DMS153 treated with DMSO at 0.1 percent for 48 hours (cell line): ENCODE data around the gene DAB2.

Source experiments
- DNase-seq: peaks from one replicate; lab custom pipeline; 2025; ENCODE audit not compliant: unreplicated experiment; lab: John Stamatoyannopoulos, UW

The DAB2 gene

DNA sequence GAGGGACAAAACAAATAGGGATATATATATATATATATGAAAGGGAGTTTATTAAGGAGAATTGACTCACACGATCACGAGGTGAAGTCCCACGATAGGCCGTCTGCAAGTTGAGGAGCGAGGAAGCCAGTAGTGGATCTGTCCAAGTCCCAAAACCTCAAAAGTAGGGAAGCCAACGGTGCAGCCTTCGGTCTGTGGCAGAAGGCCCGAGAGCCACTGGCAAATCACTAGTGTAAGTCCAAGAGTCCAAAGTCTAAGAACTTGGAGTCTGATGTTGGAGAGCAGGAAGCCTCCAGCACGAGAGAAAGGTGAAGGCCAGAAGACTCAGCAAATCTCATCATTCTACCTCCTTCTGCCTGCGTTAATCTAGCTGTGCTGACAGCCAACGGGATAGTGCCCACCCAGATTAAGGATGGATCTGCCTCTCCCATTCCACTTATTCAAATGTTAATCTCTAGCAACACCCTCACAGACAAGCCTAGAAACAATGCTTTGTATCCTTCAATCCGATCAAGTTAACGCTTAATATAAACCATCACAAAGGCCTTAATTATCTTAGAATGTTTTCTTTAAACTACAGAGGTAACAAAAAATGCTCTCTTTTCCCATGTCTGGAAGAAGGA lies 23.8 kb upstream of the DAB2 start:
- DNase-seq = no peak

DNA sequence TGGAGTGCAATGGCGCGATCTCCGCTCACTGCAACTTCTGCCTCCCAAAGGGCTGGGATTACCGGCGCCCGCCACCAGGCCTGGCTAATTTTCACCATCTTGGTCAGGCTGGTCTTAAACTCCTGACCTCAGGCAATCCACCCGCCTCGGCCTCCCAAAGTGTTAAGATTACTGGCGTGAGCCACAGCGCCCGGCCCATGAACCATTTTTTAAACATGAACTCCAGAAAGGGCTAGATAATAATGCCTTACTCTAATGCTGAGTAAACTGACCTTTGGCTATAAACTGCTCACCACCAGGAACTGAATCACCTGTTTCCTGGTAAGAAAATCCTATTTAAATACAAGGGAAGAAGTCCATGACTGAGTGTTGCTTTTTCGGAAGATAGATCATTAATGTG lies 23.2 kb upstream of the DAB2 start:
- DNase-seq = no peak

DNA sequence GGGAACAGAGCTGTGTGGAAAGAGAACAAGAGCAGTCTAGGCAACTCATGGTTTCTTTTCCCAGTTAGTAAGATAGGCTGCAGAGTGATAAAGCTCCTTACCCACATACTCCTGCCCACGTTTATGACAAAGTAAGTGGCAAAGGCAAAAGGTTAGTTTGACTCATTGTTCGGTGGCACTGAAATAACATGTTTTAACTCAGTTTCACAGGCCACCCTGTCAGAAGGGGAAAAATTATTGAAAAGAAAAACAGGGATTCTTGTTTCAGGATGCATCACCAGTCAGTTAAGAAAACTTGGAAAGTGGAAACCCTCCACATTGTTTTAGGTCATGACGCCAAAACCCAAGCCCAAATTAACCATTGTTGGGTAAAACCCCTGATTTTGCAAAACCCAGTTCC lies 22.3 kb upstream of the DAB2 start:
- DNase-seq = no peak

DNA sequence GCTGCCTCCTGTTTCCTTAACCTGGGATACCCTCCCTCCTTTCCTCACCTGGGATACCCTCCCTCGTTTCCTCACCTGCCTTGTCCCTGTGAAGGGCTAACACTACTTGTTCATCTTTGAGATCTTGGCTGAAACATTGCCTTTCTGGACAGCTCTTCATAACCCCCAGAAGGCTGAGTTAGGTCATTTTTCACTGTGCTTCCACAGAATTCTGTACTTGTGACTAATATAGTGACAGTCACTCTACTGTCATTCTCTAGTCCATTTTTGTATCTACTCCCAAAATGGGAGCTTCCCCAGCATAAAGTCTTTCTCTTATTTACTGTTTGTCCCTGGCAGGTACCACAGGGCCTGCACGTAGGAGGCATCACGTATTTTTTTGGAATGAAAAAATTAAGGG lies 21.5 kb upstream of the DAB2 start:
- no peak for DNase-seq

DNA sequence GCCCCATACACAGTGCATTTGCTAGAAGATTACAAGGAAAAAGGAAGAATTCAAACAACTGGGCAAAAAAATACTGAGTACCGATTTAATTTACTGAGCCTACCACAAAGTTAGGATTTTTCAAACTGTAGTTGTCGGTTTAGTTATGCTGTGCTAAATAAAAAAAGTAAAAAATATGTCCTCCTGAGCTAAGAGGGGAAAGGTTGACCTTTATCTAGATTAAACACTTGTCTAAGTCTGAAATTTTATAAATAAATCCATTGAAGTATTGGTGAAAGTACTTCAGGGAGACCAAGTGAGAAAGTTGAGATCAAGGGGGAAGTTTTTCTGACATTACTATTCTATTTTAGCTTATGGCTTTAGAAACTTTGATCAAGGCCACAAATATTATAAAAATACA lies 19.1 kb upstream of the DAB2 start:
- no peak for DNase-seq

DNA sequence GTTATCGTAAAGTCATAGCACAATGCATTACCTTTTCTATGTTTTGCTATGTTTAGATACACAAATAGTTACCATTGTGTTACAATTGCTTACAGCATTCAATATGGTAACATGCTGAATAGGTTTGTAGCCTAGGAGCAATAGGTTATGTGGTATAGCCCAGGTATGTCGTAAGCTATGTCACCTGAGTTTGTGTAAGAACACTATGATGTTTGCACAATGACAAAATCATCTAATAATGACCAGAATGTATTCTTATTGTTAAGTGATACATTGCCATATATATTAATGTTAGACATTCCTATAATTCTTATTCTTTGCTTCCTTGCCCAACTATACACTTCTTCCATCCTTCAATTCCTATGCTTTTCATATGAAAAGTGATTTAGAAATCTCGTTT lies 18.2 kb upstream of the DAB2 start:
- no peak for DNase-seq

DNA sequence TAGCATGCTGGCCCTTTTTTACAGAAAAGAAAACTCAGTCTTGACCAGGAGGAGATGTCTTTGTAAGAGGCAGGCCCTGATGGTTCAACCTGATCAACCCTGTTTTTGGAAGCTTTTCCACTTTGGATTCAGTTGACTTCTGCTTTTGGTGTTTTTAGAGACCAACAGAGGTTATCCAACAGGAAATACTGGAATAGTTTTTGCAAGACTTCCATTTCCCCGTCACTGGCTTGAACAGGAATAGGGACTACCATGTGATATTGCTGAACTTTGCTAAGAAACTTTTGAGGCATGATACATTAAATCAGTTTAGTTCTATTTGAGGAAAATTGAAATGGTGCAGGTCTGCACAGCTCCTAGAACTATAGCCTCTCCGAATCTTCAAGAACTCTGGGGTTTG lies 17.1 kb upstream of the DAB2 start:
- DNase-seq = no peak

DNA sequence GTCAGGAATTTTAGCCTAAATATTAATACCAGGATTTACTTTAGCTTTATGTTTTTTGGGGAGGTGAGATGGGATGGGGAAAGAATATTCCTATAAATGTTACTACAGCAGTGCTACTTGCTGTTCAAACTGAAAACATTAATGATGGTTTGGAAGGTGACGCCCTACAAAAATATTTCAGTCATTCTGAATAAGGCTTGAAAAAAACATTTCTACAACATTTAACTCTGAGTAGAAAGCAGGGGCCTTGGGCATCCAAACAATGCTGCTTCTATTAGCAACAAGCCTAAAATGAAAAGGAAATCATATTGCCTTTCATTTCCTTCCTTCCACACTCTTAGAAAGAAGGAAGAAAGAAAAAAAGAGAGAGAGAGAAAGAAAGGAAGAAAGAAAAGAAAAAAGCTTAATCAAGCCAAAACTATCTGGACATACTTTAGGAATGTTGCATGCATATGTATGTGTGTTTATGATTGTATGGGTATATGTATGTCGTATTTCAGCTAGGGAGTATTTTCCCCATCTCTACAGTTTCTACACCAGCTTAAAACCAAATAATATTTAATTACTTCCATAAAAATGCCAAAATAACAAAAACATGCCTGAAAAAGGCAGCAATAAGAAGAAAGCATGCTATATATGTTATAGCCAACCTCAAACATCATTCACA lies 16.3 kb upstream of the DAB2 start:
- no peak for DNase-seq

DNA sequence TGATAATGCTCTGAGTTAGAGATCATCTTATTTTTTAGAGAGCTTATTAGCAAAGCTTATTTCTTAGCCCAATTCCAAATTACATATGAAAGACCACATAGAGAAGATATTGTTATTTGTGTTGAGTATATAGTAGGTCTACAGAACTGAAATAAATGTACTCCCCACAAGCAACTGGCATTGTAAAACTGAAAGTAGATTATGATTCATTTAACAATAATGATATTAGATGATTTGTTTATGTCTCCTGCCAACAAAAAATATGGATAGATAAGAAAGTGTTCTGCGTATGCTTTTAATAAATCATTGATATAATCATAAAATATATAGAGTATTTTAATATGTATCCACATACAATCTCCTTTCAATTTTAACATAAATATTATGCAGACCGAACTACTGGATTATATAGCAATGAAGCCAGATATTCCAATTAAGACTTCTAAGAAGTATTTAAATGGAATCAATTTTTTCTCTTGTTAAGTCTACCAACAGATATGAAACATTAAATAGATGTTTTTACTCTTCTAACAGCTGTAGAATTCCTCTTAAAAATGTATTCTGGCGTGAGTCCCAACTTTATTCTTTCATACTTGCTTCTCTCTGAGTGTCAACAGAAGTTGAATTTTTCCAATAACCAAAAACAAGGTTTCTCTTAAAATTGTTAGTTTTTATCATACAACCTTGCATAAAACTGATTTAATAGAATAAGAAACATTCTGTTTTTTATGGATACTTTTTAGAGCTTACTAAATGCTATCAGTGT lies 15.6 kb upstream of the DAB2 start:
- no peak for DNase-seq

DNA sequence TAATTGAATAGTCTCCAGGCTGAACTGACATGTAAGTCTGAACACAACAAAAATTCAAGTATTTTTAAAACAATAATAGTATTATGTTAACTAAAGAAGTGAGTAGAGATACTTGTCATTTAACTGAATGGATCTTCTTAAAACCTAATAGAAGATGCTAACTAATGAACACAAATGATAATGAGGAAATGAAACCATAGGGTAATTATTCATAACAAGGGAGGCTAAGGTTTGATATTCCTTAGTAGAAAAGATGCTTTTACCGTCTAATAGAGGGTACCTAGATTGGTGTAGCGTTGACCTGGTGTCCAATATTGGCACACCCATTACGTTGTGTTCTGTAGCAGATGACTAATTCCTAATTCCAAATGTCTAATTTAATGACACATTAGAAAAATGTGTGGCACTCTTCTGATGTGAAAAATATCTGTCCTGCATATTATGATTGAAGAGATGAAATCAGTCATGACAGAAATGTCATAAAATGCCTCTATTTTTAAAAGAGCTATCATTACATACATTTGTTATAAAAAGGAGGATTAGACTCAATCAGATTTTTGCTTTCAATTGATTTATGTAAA lies 14.9 kb upstream of the DAB2 start:
- DNase-seq = no peak

DNA sequence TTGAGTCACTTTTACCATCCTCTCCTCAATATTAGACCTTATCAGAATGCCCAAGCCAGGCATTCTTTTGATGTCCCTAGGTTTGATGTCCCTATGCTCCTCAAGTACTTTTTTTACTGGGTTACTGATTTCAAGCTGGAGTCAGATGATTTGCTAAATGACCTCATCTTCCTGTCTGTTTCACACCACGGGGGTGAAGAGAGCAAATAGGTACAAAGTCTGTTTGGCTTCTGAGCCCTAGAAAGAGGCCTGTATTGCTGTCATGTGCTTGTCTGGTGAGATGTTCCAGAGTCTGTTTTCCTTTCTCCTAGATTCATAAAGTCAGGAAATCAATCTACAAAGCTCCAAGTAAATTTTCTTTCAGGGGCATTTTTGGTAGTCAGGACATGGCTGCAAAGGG lies 12.7 kb upstream of the DAB2 start:
- no peak for DNase-seq

DNA sequence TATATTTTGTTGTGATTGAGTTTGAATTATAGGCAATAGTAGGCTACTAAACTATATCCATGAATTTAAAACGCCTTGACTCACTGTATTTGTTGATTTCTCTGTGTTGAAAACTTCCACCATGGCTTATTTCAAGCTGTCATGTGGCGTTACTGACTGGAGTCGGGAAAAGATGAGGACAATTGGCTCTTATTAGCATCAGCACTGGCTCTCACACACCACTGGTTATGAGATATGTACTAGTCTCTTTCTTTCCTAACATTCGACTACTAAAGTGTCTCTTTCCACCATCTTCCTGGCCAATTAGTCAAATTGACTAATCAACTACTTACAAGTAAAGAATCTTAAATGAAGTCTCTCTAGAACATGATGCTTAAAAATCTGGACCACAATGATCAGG lies 9.1 kb upstream of the DAB2 start:
- no peak for DNase-seq

DNA sequence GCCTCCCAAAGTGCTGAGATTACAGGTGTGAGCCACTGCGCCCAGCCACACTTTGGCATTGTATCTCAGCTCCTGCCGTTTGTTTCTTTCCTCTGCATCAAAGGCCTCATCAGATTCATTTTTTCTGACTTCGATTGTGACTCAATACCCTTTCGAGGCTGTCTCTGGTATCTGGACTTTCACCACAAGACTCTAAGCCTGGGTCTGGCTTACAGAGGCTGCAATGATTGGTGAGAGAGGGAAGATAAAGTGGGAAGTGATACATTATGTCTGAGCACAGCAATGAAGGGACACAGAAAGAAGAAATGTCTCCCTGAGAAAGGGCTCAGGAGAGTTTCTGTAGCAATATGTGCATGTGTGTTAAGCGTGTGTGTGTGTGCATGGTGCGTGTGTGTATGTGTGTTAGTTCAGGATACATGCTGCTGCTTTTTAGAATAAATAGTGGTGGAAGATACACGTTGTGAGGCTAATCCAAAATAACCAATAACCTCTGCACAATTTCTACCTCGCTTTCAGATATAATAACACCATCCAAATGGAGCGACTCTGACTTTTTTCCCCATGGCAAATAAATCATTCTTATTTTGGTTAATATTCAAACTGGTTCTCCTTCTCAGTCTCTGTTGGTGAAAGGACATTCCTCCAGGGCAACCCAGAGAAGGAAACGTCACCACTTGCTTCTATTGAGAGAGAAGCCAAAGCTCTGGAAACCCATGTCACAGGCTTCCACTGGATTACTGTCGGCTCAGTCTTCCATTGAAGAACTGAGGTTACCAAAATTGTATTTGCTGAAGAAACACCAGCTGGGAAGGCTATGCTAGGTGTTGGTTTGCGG lies 8.1 kb upstream of the DAB2 start:
- DNase-seq = no peak

DNA sequence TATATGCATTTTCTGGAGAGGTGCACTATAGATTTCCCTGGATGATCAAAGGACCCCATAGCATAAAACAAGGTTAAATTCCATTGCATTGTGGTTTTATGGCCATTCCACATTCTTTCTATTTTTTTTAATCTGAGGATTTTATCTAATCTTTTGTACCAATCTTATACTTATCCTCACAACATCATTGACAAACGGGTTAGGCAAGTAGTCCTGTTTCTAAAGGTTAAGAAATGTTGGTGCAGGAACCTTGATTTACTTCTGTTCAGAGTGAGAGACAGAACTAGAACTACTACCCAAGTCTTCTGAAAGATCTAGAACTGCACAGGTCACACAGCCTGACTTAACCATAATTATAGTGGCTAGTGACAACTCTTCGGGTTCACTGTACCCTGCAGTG lies 5.7 kb upstream of the DAB2 start:
- DNase-seq = no peak

DNA sequence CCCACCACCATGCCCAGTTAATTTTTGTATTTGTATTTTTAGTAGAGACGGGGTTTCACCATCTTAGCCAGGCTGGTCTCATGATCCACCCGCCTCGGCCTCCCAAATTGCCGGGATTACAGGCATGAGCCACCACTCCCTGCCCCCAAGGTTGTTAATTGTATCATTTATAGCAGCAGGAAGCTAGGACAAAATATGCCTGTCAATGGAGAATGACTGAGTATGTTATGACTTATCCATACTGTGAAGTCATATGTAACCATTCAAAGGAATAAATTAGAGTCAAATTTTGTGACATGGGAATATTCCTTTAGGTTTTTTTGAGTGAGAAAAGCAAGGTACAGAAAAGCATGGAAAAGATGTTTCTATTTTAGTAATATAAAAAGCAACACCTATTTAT lies 3.9 kb upstream of the DAB2 start:
- DNase-seq = no peak

DNA sequence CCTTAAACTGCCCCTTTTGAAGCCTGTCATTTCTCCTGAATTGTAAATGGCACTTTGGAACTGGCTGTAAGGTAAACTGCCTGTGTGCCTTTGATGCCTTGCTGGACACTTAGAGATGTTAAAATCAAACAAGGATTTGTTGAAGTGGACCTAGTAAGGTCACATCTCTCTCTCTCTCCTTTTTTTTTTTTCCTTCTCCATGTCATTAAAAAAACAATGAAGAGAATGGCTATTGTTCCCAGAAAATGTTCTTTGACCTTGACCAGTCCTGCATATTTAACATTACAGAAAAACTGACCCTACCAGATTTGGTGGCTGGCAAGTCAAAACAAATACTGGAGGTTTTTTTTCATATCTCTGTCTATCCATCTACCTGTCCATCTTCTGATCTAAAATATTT lies 2.9 kb upstream of the DAB2 start:
- no peak for DNase-seq

DNA sequence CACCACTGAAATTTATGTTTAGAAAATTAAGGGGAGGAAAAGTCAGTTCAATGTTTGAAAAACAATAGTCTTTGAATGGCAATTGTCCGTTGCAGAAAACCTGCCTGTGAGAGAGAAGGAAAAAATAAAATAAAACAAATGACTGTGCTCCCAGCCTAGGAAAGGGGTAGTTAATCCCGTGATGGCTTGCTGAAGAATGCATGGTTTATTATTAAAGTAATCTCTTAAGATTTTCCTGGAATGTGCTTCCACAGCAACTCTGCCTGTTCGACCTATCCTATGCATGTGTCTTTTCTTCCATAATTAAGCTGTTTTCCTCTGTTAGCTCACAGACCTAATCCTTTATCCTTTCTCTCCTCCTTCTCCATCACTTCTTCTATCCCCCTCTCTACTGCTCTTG lies 2.4 kb upstream of the DAB2 start:
- no peak for DNase-seq

DNA sequence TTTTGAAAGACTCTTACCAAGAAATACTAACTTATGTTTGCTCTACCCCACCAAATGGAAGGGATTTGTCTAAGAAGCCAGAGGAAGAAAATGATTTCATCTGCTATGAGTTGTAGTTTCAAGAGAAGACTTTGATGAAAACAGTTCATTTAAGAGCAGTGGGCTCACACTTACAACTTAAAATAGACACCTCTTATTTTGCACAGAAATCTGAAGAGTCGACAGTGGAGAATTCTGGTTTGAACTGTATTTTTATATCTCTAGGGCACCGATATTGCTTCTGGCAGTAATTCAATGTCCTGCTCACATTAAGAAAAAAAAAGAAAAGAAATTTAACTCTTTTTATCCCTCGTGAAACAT lies 1.9 kb upstream of the DAB2 start:
- DNase-seq = no peak

DNA sequence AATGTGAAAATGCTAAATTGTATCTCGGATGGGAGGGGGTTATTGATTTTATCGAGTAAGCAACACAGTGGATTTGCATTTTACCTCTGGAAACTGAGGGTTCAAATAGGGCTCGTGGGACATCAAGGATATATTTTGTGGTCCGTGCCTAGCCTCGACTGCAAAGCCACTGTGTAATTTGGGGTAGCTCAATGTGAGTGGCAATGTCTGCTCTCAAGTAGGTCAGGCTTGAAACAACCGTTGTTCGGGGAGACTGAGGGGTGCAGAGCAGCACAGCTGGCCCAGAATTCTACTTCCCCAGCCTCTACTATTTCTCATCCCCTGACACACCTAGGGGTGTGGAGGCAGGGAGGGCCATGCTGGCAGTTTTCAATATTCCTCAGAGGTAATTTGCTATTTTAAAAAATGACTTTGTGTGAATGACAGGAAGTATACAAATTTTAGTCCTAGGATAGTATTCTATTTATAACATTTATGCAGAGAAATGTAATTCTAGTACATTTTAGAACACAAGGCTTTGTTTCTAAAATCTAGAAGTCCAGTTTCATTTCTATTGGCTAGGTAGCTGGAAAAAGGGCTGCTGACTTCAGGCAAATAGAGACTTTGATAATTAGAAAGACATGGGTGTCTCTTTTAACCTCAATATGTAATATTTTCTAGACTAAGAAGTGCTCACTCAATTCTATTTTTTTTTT lies 1.4 kb upstream of the DAB2 start:
- no peak for DNase-seq

DNA sequence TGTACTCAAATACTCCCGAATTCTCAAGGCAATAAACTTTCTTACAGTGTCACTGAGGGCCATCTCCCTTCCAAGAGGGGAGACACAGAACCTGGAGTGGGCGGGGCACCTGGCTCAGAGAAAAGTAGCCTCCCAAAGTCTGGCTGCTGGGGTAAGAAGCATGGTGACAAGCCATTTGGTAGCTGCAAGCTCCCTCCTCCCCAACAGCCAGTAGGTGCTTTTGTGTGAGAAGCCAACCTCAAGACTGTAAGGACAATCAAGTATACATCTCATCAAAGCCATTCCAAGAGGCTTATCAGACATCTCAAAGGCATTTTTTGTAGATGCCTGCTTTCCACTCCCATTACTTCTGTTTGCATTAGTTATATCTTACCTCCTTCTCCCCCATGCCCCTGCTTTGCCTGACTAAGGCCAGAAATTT lies 1.4 kb downstream of the DAB2 start:
- no peak for DNase-seq
